A204.1 (cell line): ENCODE data around the gene ZNF93.
"Not testable (repeated sequence)": the region's sequence is repeated elsewhere in the genome, so short reads cannot be mapped to it uniquely, and the experiment has no call there.

Experiments used
- FAIRE-seq: peaks from 2 replicates; lab custom pipeline; 2012; peaks lifted over from hg19 to GRCh38; lab: Jason Lieb, UNC

Gene ZNF93

GRCh38 chr19:19938449-19938848 lies 37.7 kb downstream of the ZNF93 start:
- FAIRE-seq: no peak

GRCh38 chr19:19943848-19944582 lies 43.3 kb downstream of the ZNF93 start:
- FAIRE-seq: no peak

GRCh38 chr19:19944583-19944880 lies 43.8 kb downstream of the ZNF93 start:
- no peak for FAIRE-seq

- no peak for FAIRE-seq
Observed at GRCh38 chr19:19946226-19946625, 45.5 kb downstream of the ZNF93 start.

GRCh38 chr19:19948800-19949199 lies 48.1 kb downstream of the ZNF93 start:
- FAIRE-seq: no peak

GRCh38 chr19:19955208-19955607 lies 54.5 kb downstream of the ZNF93 start:
- no peak for FAIRE-seq

- FAIRE-seq: no peak
Observed at GRCh38 chr19:19956434-19957075, 55.8 kb downstream of the ZNF93 start.

- not testable (repeated sequence) for FAIRE-seq
Observed at GRCh38 chr19:19957766-19958165, 57.0 kb downstream of the ZNF93 start.

- not testable (repeated sequence) for FAIRE-seq
Observed at GRCh38 chr19:19959151-19959799, 58.5 kb downstream of the ZNF93 start.

GRCh38 chr19:19964416-19964815 lies 63.7 kb downstream of the ZNF93 start:
- FAIRE-seq: no peak

GRCh38 chr19:19966126-19966525 lies 65.4 kb downstream of the ZNF93 start:
- FAIRE-seq: not testable (repeated sequence)

- no peak for FAIRE-seq
Observed at GRCh38 chr19:19966862-19967261, 66.1 kb downstream of the ZNF93 start.
